Keratinocyte (primary cell): ENCODE results near the gene DHX57. TPM values are rescaled to one million over a fixed set of nuclear protein-coding genes. Genes with fewer than 3 reads are reported as not detected.
A peak's percentile ranks its signal among the peaks of the same experiment; 100 is the strongest.

Source experiments
- DNase-seq: peaks from one replicate; pipeline ENCODE4 v3.0.0-alpha.2; 2011; ENCODE audit warnings: low read depth, missing footprints, low spot score
- FAIRE-seq: peaks from 2 replicates; lab custom pipeline; 2011; peaks lifted over from hg19 to GRCh38; lab: Jason Lieb, UNC
- H2AFZ ChIP-seq: 2 replicates; pipeline ENCODE4 v1.6.0; 2012; ENCODE audit warnings: low read length, control low read depth, inconsistent platforms; ENCODE audit not compliant: control insufficient read depth
- H3K27ac ChIP-seq: 2 replicates; pipeline ENCODE4 v1.5.1; 2011; ENCODE audit warnings: low read length; ENCODE audit not compliant: control insufficient read depth, insufficient read depth
- H3K27me3 ChIP-seq: 3 replicates; pipeline ENCODE4 v1.6.0; 2011; ENCODE audit warnings: low read length; ENCODE audit not compliant: control insufficient read depth, insufficient read depth; ENCODE audit errors: extremely low read depth
- H3K36me3 ChIP-seq, 2 experiments: 2 replicates in 1 of 2; 3 replicates in 1 of 2; pipeline ENCODE4 v1.5.1; 2011; ENCODE audit warnings: low read length in 2 of 2, mild to moderate bottlenecking in 1 of 2; ENCODE audit not compliant: control insufficient read depth in 2 of 2, insufficient read depth in 2 of 2; ENCODE audit errors: extremely low read depth in 1 of 2
- H3K4me1 ChIP-seq: 3 replicates; pipeline ENCODE4 v1.5.1; 2011; ENCODE audit warnings: low read length; ENCODE audit not compliant: control insufficient read depth, insufficient read depth; ENCODE audit errors: extremely low read depth
- H3K4me2 ChIP-seq: 3 replicates; pipeline ENCODE4 v1.6.0; 2011; ENCODE audit warnings: low read depth, low read length; ENCODE audit not compliant: control insufficient read depth, insufficient read depth; ENCODE audit errors: extremely low read depth
- H3K4me3 ChIP-seq, 3 experiments: fragments of 200-600 bp in 1 of 3; sonication (generic) in 1 of 3; 2 replicates in 2 of 3; 3 replicates in 1 of 3; pipeline ENCODE4 v1.5.1; 2011 to 2016; ENCODE audit warnings: low read length in 3 of 3, mild to moderate bottlenecking in 3 of 3, control low read depth in 2 of 3, inconsistent platforms in 1 of 3, low read depth in 1 of 3, mixed read lengths in 1 of 3, mixed run types in 1 of 3, moderate library complexity in 1 of 3; ENCODE audit not compliant: control insufficient read depth in 2 of 3, insufficient read depth in 2 of 3; ENCODE audit errors: extremely low read depth in 1 of 3
- H3K79me2 ChIP-seq: 2 replicates; pipeline ENCODE4 v1.6.0; 2012; ENCODE audit warnings: low read length; ENCODE audit not compliant: control insufficient read depth, insufficient read depth
- H3K9ac ChIP-seq: 3 replicates; pipeline ENCODE4 v1.6.0; 2011; ENCODE audit warnings: low read length; ENCODE audit not compliant: control insufficient read depth, insufficient read depth; ENCODE audit errors: extremely low read depth
- H3K9me1 ChIP-seq: 3 replicates; pipeline ENCODE4 v1.6.0; 2011; ENCODE audit warnings: low read length; ENCODE audit not compliant: control insufficient read depth, insufficient read depth; ENCODE audit errors: extremely low read depth
- H3K9me3 ChIP-seq: 2 replicates; pipeline ENCODE4 v1.5.1; 2012; ENCODE audit warnings: low read depth, low read length; ENCODE audit not compliant: control insufficient read depth
- H4K20me1 ChIP-seq: 3 replicates; pipeline ENCODE4 v1.6.0; 2011; ENCODE audit warnings: low read length; ENCODE audit not compliant: control insufficient read depth, insufficient read depth; ENCODE audit errors: extremely low read depth
- EZH2 ChIP-seq: IDR thresholded peaks from one replicate; pipeline ENCODE4 v1.6.1; 2012; ENCODE audit warnings: inconsistent platforms, mild to moderate bottlenecking, low read length, moderate library complexity
- dilution Hi-C: fragments of 300-500 bp; cut with MboI; formaldehyde crosslinking; loops from one replicate; pipeline ENCODE4 v1.7.0; 2020; ENCODE audit warnings: low sequenced_read_pairs; ENCODE audit not compliant: extremely low pct_ligation_motif_present
- polyA plus RNA-seq, 5 experiments: library from polyadenylated mRNA; depleted of rRNA in 3 of 5; stranded (reverse) in 3 of 5; stranded (forward) in 1 of 5; unstranded in 1 of 5; fragments of >200 nt; gene quantifications; 1 replicate in 1 of 5; 2 replicates in 3 of 5; 3 replicates in 1 of 5; pipeline versions ENCODE4 v1.2.1 to v1.2.3, GENCODE V29; 2011 to 2012; ENCODE audit warnings: missing spikeins in 2 of 5, low read depth in 1 of 5, low replicate concordance in 1 of 5
- TF ChIP-seq, protein P1 (sequence below), 3 experiments: IDR thresholded peaks in 1 of 3; conservative IDR thresholded peaks in 1 of 3; optimal IDR thresholded peaks in 1 of 3; 2 replicates in 2 of 3; 3 replicates in 1 of 3; pipeline versions ENCODE3 to v1.5.1; 2011; ENCODE audit warnings: low read length in 3 of 3, mild to moderate bottlenecking in 3 of 3, moderate library complexity in 2 of 3, control low read depth in 1 of 3, inconsistent platforms in 1 of 3; ENCODE audit not compliant: insufficient read depth in 2 of 3; ENCODE audit errors: extremely low read depth in 1 of 3

DHX57 gene
- polyA plus RNA-seq, 1 donor (not counting 4 experiments of a cell fraction or from before 2014, with no cell fraction given) = 19.0 TPM

DNA sequence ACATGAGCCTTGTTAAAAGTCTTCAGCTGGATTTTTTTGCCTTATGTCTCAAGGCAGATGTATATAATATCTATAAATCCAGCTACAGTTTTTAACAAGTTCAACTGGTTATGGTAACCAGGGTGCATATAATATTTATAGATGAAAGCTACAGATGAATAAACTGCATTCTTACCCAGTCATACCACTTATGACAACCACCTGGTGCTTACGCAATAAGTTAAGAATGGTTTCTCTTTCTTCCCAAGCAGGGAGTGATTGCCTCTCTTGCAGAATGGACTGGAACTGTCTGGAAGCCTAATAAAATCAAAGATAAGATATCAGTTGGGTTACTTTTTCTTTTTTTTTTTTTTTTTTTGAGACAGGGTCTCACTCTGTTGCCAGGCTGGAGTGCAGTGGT lies 19.6 kb downstream of the DHX57 start:
- no peaks in the 10 kb centered on the region for H3K9me3 ChIP-seq
- no peak for FAIRE-seq
- no peak for TF ChIP-seq EZH2
- TF ChIP-seq, protein P1, sequence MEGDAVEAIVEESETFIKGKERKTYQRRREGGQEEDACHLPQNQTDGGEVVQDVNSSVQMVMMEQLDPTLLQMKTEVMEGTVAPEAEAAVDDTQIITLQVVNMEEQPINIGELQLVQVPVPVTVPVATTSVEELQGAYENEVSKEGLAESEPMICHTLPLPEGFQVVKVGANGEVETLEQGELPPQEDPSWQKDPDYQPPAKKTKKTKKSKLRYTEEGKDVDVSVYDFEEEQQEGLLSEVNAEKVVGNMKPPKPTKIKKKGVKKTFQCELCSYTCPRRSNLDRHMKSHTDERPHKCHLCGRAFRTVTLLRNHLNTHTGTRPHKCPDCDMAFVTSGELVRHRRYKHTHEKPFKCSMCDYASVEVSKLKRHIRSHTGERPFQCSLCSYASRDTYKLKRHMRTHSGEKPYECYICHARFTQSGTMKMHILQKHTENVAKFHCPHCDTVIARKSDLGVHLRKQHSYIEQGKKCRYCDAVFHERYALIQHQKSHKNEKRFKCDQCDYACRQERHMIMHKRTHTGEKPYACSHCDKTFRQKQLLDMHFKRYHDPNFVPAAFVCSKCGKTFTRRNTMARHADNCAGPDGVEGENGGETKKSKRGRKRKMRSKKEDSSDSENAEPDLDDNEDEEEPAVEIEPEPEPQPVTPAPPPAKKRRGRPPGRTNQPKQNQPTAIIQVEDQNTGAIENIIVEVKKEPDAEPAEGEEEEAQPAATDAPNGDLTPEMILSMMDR (optimal IDR thresholded peaks at IDR 0.05 in 1 of 3, IDR thresholded peaks at IDR 0.05 in 1 of 3, conservative IDR thresholded peaks at IDR 0.05 in 1 of 3; ENCODE audit: extremely low read depth in 1 of 3, insufficient read depth in 2 of 3, low read length in 3 of 3) = no peak
- peak overlapping the region; percentile 25 for H3K27ac ChIP-seq
- no peak overlapping the region for H2AFZ ChIP-seq
- H3K9ac ChIP-seq = no peak overlapping the region
- H3K4me3 ChIP-seq = no peak overlapping the region
- H3K9me1 ChIP-seq = no peaks in the 10 kb centered on the region
- DNase-seq = no peak
- no peaks in the 10 kb centered on the region for H4K20me1 ChIP-seq
- dilution Hi-C loops = no loop called here
- peaks cover 7 to 17% of the 10 kb centered on the region in 2 experiments for H3K36me3 ChIP-seq
- no peaks in the 10 kb centered on the region for H3K27me3 ChIP-seq
- no peaks in the 10 kb centered on the region for H3K4me1 ChIP-seq
- no peaks in the 10 kb centered on the region for H3K79me2 ChIP-seq
- no peak overlapping the region for H3K4me2 ChIP-seq

DNA sequence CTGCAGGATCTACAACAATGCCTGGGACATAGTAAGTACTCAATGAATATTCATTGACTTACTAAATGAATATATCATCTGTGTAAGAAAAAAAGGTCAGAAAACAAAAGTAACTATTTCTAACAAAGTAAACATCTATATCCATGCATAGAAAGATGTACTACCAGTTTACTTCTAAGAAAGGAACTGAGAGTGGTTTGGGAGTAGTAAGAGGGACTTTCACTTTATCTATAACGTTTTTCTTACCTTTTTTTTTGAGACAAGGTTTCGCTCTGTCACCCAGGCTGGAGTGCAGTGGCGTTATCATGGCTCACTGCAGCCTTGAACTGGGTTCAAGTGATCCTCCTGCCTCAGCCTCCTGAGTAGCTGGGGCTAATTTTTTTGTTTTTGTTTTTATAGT lies 25.7 kb downstream of the DHX57 start:
- no peak overlapping the region for H3K4me3 ChIP-seq
- H3K9me1 ChIP-seq = no peaks in the 10 kb centered on the region
- H3K4me2 ChIP-seq = no peak overlapping the region
- peaks cover 5 to 6% of the 10 kb centered on the region in 2 experiments for H3K36me3 ChIP-seq
- H4K20me1 ChIP-seq = no peaks in the 10 kb centered on the region
- no peak overlapping the region for H2AFZ ChIP-seq
- dilution Hi-C loops = no loop called here
- no peak overlapping the region for H3K9ac ChIP-seq
- FAIRE-seq (no peak), DNase-seq (no peak)
- TF ChIP-seq, protein P1 (optimal IDR thresholded peaks at IDR 0.05 in 1 of 3, IDR thresholded peaks at IDR 0.05 in 1 of 3, conservative IDR thresholded peaks at IDR 0.05 in 1 of 3; ENCODE audit: extremely low read depth in 1 of 3, insufficient read depth in 2 of 3, low read length in 3 of 3) = no peak
- no peak for TF ChIP-seq EZH2
- H3K79me2 ChIP-seq = no peaks in the 10 kb centered on the region
- no peaks in the 10 kb centered on the region for H3K9me3 ChIP-seq
- H3K27ac ChIP-seq = no peak overlapping the region
- H3K4me1 ChIP-seq = no peaks in the 10 kb centered on the region
- no peaks in the 10 kb centered on the region for H3K27me3 ChIP-seq
